Cardiac fibroblast (primary cell): ENCODE results near the gene NALCN.

ENCODE experiments used
- DNase-seq, 2 donors: peaks; one replicate each; pipeline versions ENCODE4 v3.0.0 to v3.0.0-alpha.2; 2010; ENCODE audit warnings: low read depth in 2 of 2
- H3K4me3 ChIP-seq, 2 donors: replicated peaks in 1 of 2; 1 replicate in 1 of 2; 2 replicates in 1 of 2; pipeline ENCODE4 v1.5.1; 2011; ENCODE audit warnings: low read depth in 2 of 2, low read length in 2 of 2, mild to moderate bottlenecking in 2 of 2, moderate library complexity in 1 of 2
- CTCF ChIP-seq: IDR thresholded peaks from one replicate; pipeline ENCODE4 v1.5.1; 2011; ENCODE audit warnings: low read depth, mild to moderate bottlenecking, low read length, inconsistent platforms

The NALCN gene

GRCh38 chr13:101416181-101417042 lies at the start of gene NALCN:
TSS of gene NALCN (minus strand) at chr13:101416508. CDS start at chr13:101399126, 17,382 bp downstream.
- H3K4me3 ChIP-seq: peak within 1 kb of the TSS; percentile 48 to 63
- DNase-seq: peak in 1 of 2 donors; percentile 36
- no peak for TF ChIP-seq CTCF

- no peak overlapping the region for H3K4me3 ChIP-seq
- peak in 1 of 2 donors; percentile 61 for DNase-seq
- TF ChIP-seq CTCF: no peak
Measured at GRCh38 chr13:101465877-101466276, 49.6 kb upstream of the NALCN start.

- H3K4me3 ChIP-seq: no peak overlapping the region
- no peak for DNase-seq
- TF ChIP-seq CTCF: no peak
Measured at GRCh38 chr13:101457176-101457575, 40.9 kb upstream of the NALCN start.

GRCh38 chr13:101455863-101456262 lies 39.6 kb upstream of the NALCN start:
- DNase-seq: peak; percentile 84 to 96
- no peak overlapping the region for H3K4me3 ChIP-seq
- TF ChIP-seq CTCF: no peak

GRCh38 chr13:101454767-101455166 lies 38.5 kb upstream of the NALCN start:
- DNase-seq: peak; percentile 14 to 78
- no peak for TF ChIP-seq CTCF
- H3K4me3 ChIP-seq: no peak overlapping the region

- TF ChIP-seq CTCF: no peak
- no peak for DNase-seq
- H3K4me3 ChIP-seq: peak overlapping the region; percentile 37 to 55
Measured at GRCh38 chr13:101453784-101454201, 37.5 kb upstream of the NALCN start.
